Measurements from ENCODE around the gene ATP2A2.

- TF ChIP-seq EZH2 (IDR thresholded peaks at IDR 0.05; ENCODE audit: low read length): no peak
- TF ChIP-seq CTCF (optimal IDR thresholded peaks at IDR 0.05 in 1 of 3, IDR thresholded peaks at IDR 0.05 in 1 of 3, conservative IDR thresholded peaks at IDR 0.05 in 1 of 3; ENCODE audit: extremely low read depth in 1 of 3, insufficient read depth in 2 of 3, low read length in 3 of 3): no peak
These were observed 68.0 kb downstream of the ATP2A2 start for GRCh38 chr12:110349096-110349495.
